ENCODE data around the gene NCR3LG1.

Gene NCR3LG1

GRCh38 chr11:17394743-17395390, 43.3 kb downstream of the NCR3LG1 start:
- no peak for DNase-seq (ENCODE audit: low read depth, low spot score)

GRCh38 chr11:17395554-17395961, 44.0 kb downstream of the NCR3LG1 start:
- DNase-seq (ENCODE audit: low read depth, low spot score) = no peak

GRCh38 chr11:17395978-17396377, 44.4 kb downstream of the NCR3LG1 start:
- DNase-seq (ENCODE audit: low read depth, low spot score) = no peak

GRCh38 chr11:17396598-17397310, 45.2 kb downstream of the NCR3LG1 start:
- DNase-seq (ENCODE audit: low read depth, low spot score) = no peak

GRCh38 chr11:17397311-17398002, 45.9 kb downstream of the NCR3LG1 start:
- no peak for DNase-seq (ENCODE audit: low read depth, low spot score)

- DNase-seq (ENCODE audit: low read depth, low spot score) = no peak
Observed at GRCh38 chr11:17399236-17399635, 47.6 kb downstream of the NCR3LG1 start.

GRCh38 chr11:17400048-17400775, 48.6 kb downstream of the NCR3LG1 start:
- DNase-seq (ENCODE audit: low read depth, low spot score) = no peak

- DNase-seq (ENCODE audit: low read depth, low spot score) = no peak
Observed at GRCh38 chr11:17401316-17401715, 49.7 kb downstream of the NCR3LG1 start.

- DNase-seq (ENCODE audit: low read depth, low spot score) = no peak
Observed at GRCh38 chr11:17401841-17402240, 50.2 kb downstream of the NCR3LG1 start.

- DNase-seq (ENCODE audit: low read depth, low spot score) = no peak
Observed at GRCh38 chr11:17402486-17402885, 50.9 kb downstream of the NCR3LG1 start.

- no peak for DNase-seq (ENCODE audit: low read depth, low spot score)
Observed at GRCh38 chr11:17403980-17404759, 52.6 kb downstream of the NCR3LG1 start.

- no peak for DNase-seq (ENCODE audit: low read depth, low spot score)
Observed at GRCh38 chr11:17405232-17406005, 53.8 kb downstream of the NCR3LG1 start.

- DNase-seq (ENCODE audit: low read depth, low spot score) = no peak
Observed at GRCh38 chr11:17406082-17406817, 54.6 kb downstream of the NCR3LG1 start.

- DNase-seq (ENCODE audit: low read depth, low spot score) = no peak
Observed at GRCh38 chr11:17406818-17407149, 55.2 kb downstream of the NCR3LG1 start.

GRCh38 chr11:17407575-17407974, 56.0 kb downstream of the NCR3LG1 start:
- DNase-seq (ENCODE audit: low read depth, low spot score) = no peak

- no peak for DNase-seq (ENCODE audit: low read depth, low spot score)
Observed at GRCh38 chr11:17408026-17408425, 56.4 kb downstream of the NCR3LG1 start.

- DNase-seq (ENCODE audit: low read depth, low spot score) = no peak
Observed at GRCh38 chr11:17408641-17409040, 57.0 kb downstream of the NCR3LG1 start.

GRCh38 chr11:17410606-17411379, 59.2 kb downstream of the NCR3LG1 start:
- DNase-seq (ENCODE audit: low read depth, low spot score) = no peak

GRCh38 chr11:17411418-17411817, 59.8 kb downstream of the NCR3LG1 start:
- DNase-seq (ENCODE audit: low read depth, low spot score) = no peak

Data from activated CD4-positive, CD25-positive, alpha-beta regulatory T cell treated with anti-CD3 and anti-CD28 coated beads, Interleukin-2, amount 50 U/mL, for 16 hours (primary cell).